PC-9 (cell line): ENCODE data around the gene ARHGEF33.

Experiments
- EZH2 ChIP-seq: fragments of 200-600 bp; sonication (generic); IDR thresholded peaks from 2 replicates; pipeline ENCODE4 v1.8.0; 2017; ENCODE audit warnings: antibody characterized with exemption, low read depth
- TF ChIP-seq, protein P1 (sequence below): fragments of 200-600 bp; sonication (generic); conservative IDR thresholded peaks from 2 replicates; pipeline ENCODE4 v1.6.1; 2017; ENCODE audit warnings: mixed run types, antibody characterized with exemption, mild to moderate bottlenecking, moderate library complexity

DNA sequence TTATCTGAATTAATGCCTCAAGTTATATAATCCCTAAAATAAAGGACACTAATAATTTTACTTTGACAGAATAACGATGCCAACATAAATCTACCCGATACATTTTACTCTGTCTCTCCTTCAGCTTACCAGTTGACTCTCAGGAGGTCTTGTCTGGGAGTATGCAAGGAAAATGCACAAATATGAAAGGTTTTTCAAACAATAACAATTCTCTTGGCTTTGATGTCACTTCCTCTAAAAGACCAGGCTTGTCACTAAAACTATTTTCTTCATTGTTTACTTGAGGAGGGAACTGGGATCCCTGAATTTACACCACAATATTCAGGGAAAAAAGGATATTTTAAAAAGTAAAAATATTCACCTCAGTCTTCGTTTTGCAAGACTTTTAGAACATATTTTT lies 134.0 kb downstream of the ARHGEF33 start:
- no peak for TF ChIP-seq EZH2
- TF ChIP-seq, protein P1, sequence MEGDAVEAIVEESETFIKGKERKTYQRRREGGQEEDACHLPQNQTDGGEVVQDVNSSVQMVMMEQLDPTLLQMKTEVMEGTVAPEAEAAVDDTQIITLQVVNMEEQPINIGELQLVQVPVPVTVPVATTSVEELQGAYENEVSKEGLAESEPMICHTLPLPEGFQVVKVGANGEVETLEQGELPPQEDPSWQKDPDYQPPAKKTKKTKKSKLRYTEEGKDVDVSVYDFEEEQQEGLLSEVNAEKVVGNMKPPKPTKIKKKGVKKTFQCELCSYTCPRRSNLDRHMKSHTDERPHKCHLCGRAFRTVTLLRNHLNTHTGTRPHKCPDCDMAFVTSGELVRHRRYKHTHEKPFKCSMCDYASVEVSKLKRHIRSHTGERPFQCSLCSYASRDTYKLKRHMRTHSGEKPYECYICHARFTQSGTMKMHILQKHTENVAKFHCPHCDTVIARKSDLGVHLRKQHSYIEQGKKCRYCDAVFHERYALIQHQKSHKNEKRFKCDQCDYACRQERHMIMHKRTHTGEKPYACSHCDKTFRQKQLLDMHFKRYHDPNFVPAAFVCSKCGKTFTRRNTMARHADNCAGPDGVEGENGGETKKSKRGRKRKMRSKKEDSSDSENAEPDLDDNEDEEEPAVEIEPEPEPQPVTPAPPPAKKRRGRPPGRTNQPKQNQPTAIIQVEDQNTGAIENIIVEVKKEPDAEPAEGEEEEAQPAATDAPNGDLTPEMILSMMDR, result no peak
